AG09309 (cell line): Measurements from ENCODE around the gene GNAQ.

ENCODE experiments used
- DNase-seq: peaks from one replicate; pipeline ENCODE4 v3.0.0-alpha.2; 2010; ENCODE audit warnings: low read depth
- H3K4me3 ChIP-seq: 2 replicates; pipeline ENCODE4 v1.5.1; 2011; ENCODE audit warnings: mild to moderate bottlenecking, low read depth, low read length, moderate library complexity; ENCODE audit not compliant: control insufficient read depth
- TF ChIP-seq, protein P1 (sequence below): IDR thresholded peaks from 2 replicates; pipeline ENCODE4 v1.5.1; 2011; ENCODE audit warnings: mild to moderate bottlenecking, low read depth, low read length, inconsistent platforms; ENCODE audit not compliant: insufficient read depth, control insufficient read depth; ENCODE audit errors: missing control alignments

The GNAQ gene

DNA sequence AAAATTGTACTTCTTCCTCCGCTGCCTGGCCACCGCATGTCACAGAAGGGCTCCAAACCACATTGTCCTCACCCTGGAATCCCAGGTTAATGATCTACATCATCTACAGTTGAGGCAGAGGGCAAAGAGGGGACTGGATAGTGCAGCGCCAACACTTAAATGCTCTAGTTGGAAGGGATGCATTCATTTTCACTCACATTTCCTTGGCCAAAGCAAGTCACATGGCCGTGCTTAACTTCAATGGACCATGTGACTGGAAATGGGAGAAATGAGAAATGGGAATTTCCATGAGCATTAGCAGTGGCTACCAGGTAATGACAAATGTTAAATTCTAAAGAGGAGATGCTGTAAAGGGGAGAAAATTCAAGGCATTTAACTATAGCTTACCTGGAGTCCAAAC, 13.3 kb upstream of the GNAQ start:
- DNase-seq = no peak
- TF ChIP-seq, protein P1, sequence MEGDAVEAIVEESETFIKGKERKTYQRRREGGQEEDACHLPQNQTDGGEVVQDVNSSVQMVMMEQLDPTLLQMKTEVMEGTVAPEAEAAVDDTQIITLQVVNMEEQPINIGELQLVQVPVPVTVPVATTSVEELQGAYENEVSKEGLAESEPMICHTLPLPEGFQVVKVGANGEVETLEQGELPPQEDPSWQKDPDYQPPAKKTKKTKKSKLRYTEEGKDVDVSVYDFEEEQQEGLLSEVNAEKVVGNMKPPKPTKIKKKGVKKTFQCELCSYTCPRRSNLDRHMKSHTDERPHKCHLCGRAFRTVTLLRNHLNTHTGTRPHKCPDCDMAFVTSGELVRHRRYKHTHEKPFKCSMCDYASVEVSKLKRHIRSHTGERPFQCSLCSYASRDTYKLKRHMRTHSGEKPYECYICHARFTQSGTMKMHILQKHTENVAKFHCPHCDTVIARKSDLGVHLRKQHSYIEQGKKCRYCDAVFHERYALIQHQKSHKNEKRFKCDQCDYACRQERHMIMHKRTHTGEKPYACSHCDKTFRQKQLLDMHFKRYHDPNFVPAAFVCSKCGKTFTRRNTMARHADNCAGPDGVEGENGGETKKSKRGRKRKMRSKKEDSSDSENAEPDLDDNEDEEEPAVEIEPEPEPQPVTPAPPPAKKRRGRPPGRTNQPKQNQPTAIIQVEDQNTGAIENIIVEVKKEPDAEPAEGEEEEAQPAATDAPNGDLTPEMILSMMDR = no peak

DNA sequence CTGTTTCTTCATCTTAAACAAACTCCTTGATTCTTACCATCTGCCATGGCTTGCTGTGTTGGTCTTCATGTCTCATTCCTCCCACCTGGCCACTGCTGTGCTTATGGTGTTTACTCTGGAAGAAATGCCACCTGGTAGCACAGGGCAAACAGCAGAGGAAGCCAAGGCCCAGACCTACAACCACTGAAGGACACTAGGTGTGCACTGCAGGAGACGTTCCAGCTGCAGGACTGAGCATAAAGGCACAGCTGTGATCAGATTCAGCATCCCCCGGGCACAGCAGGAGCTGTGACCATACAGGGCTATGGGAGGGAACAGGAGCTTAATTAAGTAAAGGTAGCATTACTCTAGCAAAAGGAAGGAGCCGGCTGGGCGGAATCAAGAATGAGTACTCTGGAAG, 12.6 kb upstream of the GNAQ start:
- TF ChIP-seq, protein P1 = no peak
- no peak for DNase-seq
- H3K4me3 ChIP-seq = no peak overlapping the region

More for the DNA sequence above, 13.3 kb upstream of the GNAQ start:
- no peak overlapping the region for H3K4me3 ChIP-seq

DNA sequence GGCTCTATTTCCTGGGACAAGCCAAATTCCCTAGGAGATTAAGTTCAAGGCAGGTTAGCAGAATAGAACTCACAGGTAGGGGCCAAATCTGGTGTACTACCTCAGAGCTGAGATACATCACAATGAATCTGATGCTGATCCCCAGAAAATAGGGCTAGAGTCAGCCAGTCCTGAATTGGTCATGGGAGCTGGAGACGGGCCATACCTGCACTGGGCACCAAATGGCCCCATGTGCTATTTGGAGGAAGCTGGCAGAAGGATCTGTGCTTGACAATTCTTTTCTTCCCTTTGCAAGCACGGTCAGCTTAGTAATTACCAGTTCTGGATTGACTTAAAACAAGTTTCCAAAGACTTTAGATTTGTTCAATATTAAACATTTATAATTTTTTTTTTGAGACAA, 10.4 kb upstream of the GNAQ start:
- DNase-seq = no peak
- TF ChIP-seq, protein P1 = no peak

DNA sequence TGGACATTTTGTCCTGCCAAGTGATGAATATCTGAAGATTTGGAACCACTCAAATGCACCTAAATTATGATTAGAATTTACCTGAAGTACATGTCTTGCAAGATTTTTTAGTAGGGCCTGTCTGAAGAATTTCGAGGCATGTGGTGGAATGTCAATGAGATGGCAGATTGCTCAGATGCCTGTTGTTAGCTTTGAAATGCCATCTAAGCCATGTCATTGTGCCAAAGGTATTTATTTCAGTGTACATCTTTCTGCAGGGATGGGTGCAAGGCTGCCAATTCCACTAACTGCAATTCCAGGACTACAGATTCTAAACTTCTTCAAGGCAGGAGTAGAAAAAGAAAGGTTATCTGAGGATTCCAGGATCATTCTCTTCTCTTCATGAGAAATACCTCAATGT, 9.1 kb upstream of the GNAQ start:
- TF ChIP-seq, protein P1 = no peak
- no peak overlapping the region for H3K4me3 ChIP-seq
- no peak for DNase-seq

More for the DNA sequence above, 10.4 kb upstream of the GNAQ start:
- H3K4me3 ChIP-seq = no peak overlapping the region

DNA sequence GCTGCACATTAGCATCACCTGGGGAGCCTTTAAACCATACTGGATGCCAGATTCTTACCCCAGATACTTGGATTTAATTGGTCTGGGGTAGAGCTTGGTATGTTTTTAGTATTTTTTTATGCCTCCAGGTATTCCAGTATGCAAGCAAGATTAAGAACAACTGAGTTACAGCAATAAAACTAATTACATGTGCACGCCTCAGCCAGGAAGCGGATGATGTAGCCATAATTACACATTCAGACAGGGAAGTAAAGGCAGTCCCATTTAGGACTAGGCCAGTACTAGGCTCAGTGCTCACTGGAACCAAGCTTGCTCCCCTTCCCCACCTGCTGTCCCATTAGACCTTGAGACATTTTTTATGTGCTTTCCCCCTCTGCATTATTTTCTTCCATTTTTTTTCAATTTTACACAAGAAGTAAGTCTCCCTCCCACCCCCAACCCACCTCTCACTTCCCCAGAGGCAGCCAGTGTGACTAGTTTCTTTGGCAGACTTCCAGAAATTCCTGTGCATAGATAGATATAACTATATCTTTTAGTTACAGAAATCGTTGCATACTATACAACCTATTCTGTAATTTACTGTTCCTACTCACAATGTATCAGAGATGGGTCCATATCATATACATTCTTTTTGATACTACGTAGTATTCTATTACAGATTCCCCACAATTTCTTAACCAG, 7.1 kb upstream of the GNAQ start:
- DNase-seq = no peak
- TF ChIP-seq, protein P1 = no peak
- no peak overlapping the region for H3K4me3 ChIP-seq

DNA sequence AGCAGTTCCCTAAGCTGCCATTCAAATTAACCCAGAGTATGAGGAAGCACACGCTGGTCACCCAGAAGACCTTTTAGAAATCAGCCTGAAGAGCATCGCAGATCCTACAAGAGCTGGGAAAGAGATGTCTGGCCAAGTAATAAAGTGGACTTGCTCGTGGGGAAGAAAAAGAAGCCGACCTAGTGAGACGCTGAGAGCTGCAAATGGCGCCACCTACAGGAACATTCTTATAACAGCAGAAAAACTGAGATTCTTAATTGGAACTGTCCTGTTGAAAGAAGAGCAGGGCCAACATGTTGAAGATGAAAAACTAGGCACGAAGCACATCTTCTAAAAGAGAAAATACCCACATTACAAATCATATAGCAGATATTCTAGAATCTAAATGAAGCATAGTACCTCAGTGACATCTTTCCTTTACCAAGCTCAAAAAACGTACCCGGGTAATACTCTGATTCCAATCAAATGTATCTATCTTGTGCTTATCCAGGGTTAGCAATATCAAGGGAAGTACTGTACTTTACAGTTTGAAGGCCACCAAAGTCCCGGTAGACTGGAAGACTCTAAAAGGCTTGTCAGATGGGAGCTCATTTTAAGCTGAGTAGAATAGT, 3.9 kb upstream of the GNAQ start:
- TF ChIP-seq, protein P1 = peak; percentile 83
- H3K4me3 ChIP-seq = no peak overlapping the region
- DNase-seq = peak; percentile 60
